Activated CD8-positive, alpha-beta T cell treated with anti-CD3 and anti-CD28 coated beads, Interleukin-2, amount 10 ng/mL, durations not matched to agents 7 days and 5 days (primary cell): ENCODE measurements around the gene TDRD3. TPM values are rescaled to one million over a fixed set of nuclear protein-coding genes. Genes with fewer than 3 reads are reported as not detected.

Experiments
- ATAC-seq: fragments of 150-1000 bp; cut with Tn5 transposase; one replicate; pipeline ENCODE4 v1.10.0; 2021; ENCODE audit warnings: moderate library complexity
- CTCF ChIA-PET: fragments of 350-600 bp; sonication (Branson Sonifier 250); formaldehyde crosslinking; loops from one replicate; lab custom pipeline; 2021; ENCODE audit warnings: antibody characterized with exemption; lab: Charles Lee
- POLR2A ChIA-PET: fragments of 350-600 bp; sonication (Branson Sonifier 250); formaldehyde crosslinking; loops from one replicate; lab custom pipeline; 2021; ENCODE audit warnings: antibody characterized with exemption; lab: Charles Lee
- DNase-seq: peaks from one replicate; pipeline ENCODE4 v3.0.0-alpha.2; 2020
- H3K27ac Mint-ChIP-seq: one replicate; pipeline ENCODE4 v1.8.0; 2021; ENCODE audit warnings: mild to moderate bottlenecking, mixed read lengths
- H3K27me3 Mint-ChIP-seq: one replicate; pipeline ENCODE4 v1.8.0; 2021; ENCODE audit warnings: low read depth, mixed read lengths
- H3K36me3 Mint-ChIP-seq: one replicate; pipeline ENCODE4 v1.8.0; 2021; ENCODE audit warnings: low read depth, mixed read lengths
- H3K4me1 Mint-ChIP-seq: one replicate; pipeline ENCODE4 v1.8.0; 2021; ENCODE audit warnings: low read depth, mixed read lengths
- H3K4me3 Mint-ChIP-seq: one replicate; pipeline ENCODE4 v1.8.0; 2021; ENCODE audit warnings: mild to moderate bottlenecking, mixed read lengths
- H3K9me3 Mint-ChIP-seq: one replicate; pipeline ENCODE4 v1.8.0; 2022; ENCODE audit warnings: mixed read lengths; ENCODE audit not compliant: insufficient read depth
- total RNA-seq, 2 experiments: library from RNA; stranded (reverse); gene quantifications; one replicate each; pipeline ENCODE4 v1.2.3, GENCODE V29; 2021

TDRD3 gene
- 10 to 100 TPM; 21.7 to 22.2 TPM for total RNA-seq

DNA sequence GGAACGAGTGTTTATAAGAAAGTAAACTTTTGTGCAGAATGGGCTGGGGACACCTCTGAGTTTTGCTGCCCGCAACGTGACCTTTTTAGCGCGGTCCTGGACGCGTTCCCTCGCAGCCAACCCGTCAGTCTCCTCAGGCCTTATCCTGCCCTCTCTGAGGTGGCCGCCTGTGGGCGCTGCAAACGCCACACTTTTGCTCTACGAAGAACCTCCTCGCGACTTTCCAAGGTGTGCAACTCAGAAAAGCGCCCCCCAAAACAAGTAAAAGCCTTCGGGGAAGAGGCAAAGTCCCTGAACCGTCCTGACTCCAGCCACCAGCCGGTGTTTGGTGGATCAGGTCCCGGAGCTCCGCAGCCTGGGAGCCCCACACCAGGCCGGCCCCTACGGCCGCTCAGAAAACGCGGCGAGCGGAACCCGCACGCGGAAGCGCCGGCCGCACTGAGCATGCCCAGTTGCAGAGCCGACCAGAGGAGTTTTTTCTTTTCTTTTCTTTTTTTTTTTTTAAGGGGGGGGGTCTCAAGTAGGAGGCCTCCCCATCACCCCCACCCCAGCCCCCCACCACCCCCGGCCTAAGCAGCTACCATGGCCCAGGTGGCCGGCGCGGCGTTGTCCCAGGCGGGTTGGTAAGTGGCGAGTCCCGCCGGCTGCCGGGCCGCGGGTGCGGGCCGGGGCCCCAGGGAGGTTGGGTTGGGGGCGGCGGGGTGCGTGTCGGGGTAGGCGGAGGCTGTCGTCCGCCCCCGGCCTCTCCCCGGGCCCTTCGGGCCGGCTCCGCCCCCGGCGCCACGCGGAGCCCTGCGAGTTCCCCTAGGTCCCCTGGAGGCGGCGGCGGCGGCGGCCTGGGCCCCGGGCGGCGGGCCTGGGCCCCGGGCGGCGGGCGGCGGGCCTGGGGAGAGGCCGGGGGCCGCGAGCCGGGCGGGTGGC lies at the start of gene TDRD3:
TSS of gene TDRD3 (plus strand) at position 438 of the 921 bp plus-strand sequence. CDS start at position 583, 145 bp downstream.
- Mint-ChIP-seq H3K36me3 (no peaks in the 10 kb centered on the region), H3K9me3 (no peaks in the 10 kb centered on the region), H3K4me1 (peaks cover 36% of the 10 kb centered on the region), H3K4me3 (peak within 1 kb of the TSS; percentile 89), H3K27ac (peak within 1 kb of the TSS; percentile 95), H3K27me3 (peaks cover 4% of the 10 kb centered on the region)
- peak; percentile 89 for DNase-seq
- CTCF ChIA-PET = interaction anchor here (1.1 to 1.5 kb wide), 6 partner anchors 10 to 56 kb away, joined by 3 to 8 read pairs (median 6); no protein-coding TSS in a partner anchor
- peak; percentile 76 for ATAC-seq
- POLR2A ChIA-PET = interaction anchor here (0.8 to 1.3 kb wide), 4 partner anchors 15 to 231 kb away, joined by 3 to 6 read pairs (median 4); no protein-coding TSS in a partner anchor

DNA sequence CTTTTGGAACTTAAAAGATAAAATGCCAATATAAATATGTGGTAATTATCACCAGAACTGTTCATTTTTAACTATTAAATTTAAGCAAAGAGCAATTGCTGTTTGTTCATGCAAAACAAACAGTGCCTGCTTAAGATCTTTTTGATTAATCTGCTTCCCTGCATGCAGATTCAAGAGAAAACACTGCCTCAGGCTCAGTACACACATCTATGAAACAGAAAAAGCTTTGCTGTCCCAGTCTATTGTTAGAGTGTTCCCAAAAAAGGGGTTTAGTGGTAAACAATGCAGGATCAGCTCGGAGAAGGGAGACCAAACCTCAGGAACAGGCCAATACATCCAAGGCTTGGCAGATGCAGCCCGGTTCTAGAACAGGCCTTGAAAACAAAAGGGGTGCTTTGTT lies 49.3 kb upstream of the TDRD3 start:
- Mint-ChIP-seq H3K36me3 (no peaks in the 10 kb centered on the region), H3K27ac (no peak overlapping the region), H3K9me3 (no peaks in the 10 kb centered on the region), H3K27me3 (peaks cover 4% of the 10 kb centered on the region), H3K4me3 (no peak overlapping the region), H3K4me1 (no peaks in the 10 kb centered on the region)
- DNase-seq = no peak
- POLR2A ChIA-PET = interaction anchor here (0.6 kb wide), 1 partner anchor 85 kb away, joined by 3 read pairs; no protein-coding TSS in a partner anchor
- ATAC-seq = no peak
- CTCF ChIA-PET = interaction anchor here (1.0 kb wide), 1 partner anchor 956 kb away, joined by 3 read pairs; no protein-coding TSS in a partner anchor

DNA sequence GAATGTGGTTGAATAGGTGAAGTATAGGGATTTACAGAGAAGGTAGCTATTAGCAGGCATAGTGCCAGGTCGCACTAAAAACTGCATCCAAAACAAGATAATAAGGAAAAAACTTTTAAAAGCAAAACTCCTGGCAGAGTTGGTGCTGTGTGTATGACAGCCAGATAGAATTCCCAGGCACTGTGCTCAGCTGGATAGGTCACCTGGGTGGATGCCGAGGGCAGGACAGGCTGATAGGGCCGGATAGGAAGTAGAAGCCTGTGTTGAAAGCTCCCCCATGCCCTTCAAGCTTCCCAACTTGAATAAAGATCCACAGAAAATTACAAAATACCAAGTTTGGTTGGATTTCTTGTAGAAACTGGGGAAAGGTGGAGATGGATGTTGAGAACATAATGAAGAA lies 48.9 kb upstream of the TDRD3 start:
- POLR2A ChIA-PET = interaction anchor here (0.6 kb wide), 1 partner anchor 85 kb away, joined by 3 read pairs; no protein-coding TSS in a partner anchor
- Mint-ChIP-seq H3K27me3 (peaks cover 4% of the 10 kb centered on the region), H3K36me3 (no peaks in the 10 kb centered on the region), H3K9me3 (no peaks in the 10 kb centered on the region), H3K4me3 (no peak overlapping the region), H3K4me1 (no peaks in the 10 kb centered on the region), H3K27ac (no peak overlapping the region)
- ATAC-seq (no peak), DNase-seq (no peak)
- CTCF ChIA-PET = interaction anchor here (1.0 kb wide), 1 partner anchor 956 kb away, joined by 3 read pairs; no protein-coding TSS in a partner anchor

DNA sequence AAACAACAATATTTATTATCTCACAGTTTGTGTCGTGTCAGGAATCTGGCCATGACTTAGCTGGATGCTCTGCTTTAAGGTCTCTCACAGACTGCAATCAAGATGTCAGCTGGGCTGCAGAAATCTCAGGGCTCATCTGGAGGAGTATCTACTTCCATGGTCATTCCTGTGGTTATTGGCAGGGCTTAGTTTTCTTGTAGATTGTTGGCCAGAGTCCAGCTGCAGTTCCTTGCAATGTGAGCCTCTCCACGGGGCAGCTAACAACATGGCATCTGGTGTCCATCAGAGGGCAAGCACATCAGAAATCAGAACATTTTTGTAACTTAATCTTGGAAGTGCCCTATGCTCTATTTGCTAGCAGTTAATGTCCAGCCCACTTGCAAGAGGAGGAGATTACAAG lies 45.7 kb upstream of the TDRD3 start:
- Mint-ChIP-seq H3K27me3 (peaks cover 11% of the 10 kb centered on the region), H3K4me1 (no peaks in the 10 kb centered on the region), H3K27ac (no peak overlapping the region), H3K9me3 (no peaks in the 10 kb centered on the region), H3K4me3 (no peak overlapping the region), H3K36me3 (no peaks in the 10 kb centered on the region)
- no peak for DNase-seq
- no peak for ATAC-seq
- CTCF ChIA-PET = no interaction called here
- POLR2A ChIA-PET = no interaction called here

DNA sequence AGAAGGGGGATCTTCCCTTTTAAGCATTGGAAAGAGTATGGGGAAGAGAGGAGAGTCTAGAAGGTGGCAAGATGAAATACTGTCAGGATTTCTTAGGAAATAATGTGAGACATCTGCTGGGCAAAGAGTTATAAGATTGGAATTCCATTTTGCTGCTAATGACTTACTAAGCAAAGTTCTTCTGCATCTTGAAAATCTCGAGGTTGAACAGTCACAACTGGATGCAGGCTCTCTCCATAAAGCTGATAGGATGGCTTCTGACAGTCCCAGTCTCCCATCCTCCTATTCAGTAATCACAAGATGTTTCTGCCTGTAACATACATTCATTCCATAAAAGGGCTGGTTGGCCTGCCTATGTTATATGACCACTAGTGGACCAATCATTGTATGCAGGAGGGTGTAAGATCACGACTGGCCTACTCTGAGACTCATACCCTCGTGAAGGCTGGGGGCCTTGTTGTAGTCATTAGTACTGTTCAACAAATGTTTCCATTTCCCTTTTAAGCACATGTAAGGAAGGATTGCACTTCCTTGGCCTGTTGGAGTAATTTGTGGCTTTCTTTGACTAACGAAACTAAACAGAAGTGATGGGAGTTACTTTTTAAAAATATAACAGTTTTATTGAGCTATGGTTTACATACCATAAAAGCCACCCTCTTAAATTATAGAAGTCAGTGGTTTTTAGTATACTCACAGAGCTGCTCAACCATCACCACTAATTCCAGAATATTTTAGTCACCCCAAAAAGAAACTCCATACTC lies 45.0 kb upstream of the TDRD3 start:
- CTCF ChIA-PET = no interaction called here
- peaks cover 11% of the 10 kb centered on the region for H3K27me3 Mint-ChIP-seq
- no peak for ATAC-seq
- no peak for DNase-seq
- no peak overlapping the region for H3K27ac Mint-ChIP-seq
- H3K4me3 Mint-ChIP-seq = no peak overlapping the region
- POLR2A ChIA-PET = no interaction called here
- no peaks in the 10 kb centered on the region for H3K9me3 Mint-ChIP-seq
- H3K4me1 Mint-ChIP-seq = no peaks in the 10 kb centered on the region
- no peaks in the 10 kb centered on the region for H3K36me3 Mint-ChIP-seq

DNA sequence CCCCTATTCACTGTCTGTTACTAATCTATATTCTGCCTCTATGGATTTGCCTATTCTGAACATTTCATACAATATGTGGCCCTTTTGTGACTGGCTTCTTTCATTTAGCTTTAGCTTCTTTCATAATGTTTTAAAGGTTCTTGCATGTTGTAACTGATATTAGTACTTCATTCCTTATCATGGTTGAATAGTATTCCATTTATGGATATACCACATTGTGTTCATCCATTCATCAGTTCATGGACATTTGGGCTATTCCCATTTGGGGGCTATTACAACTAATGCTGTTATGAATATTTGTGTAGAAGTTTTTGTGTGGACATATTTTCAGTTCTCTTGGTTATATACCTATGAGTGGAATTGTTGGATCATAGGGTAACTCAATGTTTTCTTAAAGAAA lies 44.4 kb upstream of the TDRD3 start:
- peaks cover 11% of the 10 kb centered on the region for H3K27me3 Mint-ChIP-seq
- ChIA-PET CTCF (no interaction called here), POLR2A (no interaction called here)
- H3K36me3 Mint-ChIP-seq = no peaks in the 10 kb centered on the region
- ATAC-seq (no peak), DNase-seq (no peak)
- no peak overlapping the region for H3K27ac Mint-ChIP-seq
- H3K4me3 Mint-ChIP-seq = no peak overlapping the region
- H3K9me3 Mint-ChIP-seq = no peaks in the 10 kb centered on the region
- H3K4me1 Mint-ChIP-seq = no peaks in the 10 kb centered on the region

DNA sequence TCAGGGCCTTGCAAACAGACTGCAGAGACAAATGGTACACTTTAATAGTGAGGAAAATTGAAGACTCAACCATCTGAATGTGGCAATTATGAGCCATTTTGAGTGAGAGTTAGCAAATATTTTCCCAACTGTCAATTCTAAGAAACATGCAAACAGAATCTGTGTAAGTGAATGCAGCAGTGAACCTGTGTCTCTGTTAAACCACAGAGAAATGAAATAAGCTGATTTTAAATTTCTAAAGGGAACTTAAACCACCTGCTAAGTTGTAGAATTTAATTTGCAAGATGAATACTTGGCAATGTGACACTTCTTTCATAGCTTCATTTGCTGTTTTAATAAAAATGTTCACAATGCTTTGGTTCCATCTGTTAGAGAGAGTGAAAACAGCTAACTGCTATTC lies 42.0 kb upstream of the TDRD3 start:
- Mint-ChIP-seq H3K27me3 (peaks cover 9% of the 10 kb centered on the region), H3K36me3 (no peaks in the 10 kb centered on the region), H3K27ac (no peak overlapping the region), H3K4me1 (no peaks in the 10 kb centered on the region), H3K9me3 (no peaks in the 10 kb centered on the region), H3K4me3 (no peak overlapping the region)
- DNase-seq (no peak), ATAC-seq (no peak)
- ChIA-PET POLR2A (no interaction called here), CTCF (no interaction called here)

DNA sequence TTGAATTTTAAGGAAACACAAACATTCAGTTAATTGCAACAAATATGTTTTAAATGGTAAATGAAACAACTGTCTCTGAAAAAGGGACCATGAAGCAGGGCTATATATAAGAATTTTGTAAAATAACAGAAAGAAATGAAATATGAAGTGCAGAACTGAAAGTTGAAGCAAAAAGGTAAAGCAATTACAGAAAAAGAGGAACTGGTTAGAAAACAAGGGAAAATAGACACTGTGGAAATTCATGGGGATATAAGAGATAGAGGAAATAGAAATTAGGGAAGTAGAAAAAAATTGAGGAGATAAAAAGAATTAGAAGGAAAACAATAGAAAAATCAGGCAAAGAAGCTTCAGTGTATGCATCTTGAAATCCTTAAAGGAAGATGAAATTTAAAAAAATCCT lies 40.0 kb upstream of the TDRD3 start:
- H3K27ac Mint-ChIP-seq = no peak overlapping the region

DNA sequence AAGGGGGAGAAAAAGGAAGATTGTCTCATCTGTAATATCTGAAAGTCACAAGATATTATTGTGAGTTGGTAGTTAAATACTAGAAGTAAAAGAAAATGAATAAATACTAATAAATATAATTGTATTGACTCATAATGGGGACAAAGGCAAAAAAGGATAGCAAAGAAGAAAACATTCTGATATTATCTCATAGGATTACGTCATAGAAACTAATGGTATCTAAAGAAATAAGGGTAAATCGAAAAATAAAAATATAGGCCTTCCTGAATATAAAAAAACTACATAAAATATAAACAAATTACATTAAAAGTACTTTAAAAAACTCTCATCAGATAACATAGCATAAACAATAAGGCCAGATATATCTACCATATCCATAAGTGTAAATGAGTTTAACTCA lies 38.6 kb upstream of the TDRD3 start:
- DNase-seq (no peak), ATAC-seq (no peak)
- ChIA-PET CTCF (no interaction called here), POLR2A (no interaction called here)
- H3K9me3 Mint-ChIP-seq = no peaks in the 10 kb centered on the region
- no peak overlapping the region for H3K27ac Mint-ChIP-seq
- H3K4me1 Mint-ChIP-seq = no peaks in the 10 kb centered on the region
- no peaks in the 10 kb centered on the region for H3K36me3 Mint-ChIP-seq
- H3K27me3 Mint-ChIP-seq = peaks cover 11% of the 10 kb centered on the region
- no peak overlapping the region for H3K4me3 Mint-ChIP-seq

More for the DNA sequence above, 40.0 kb upstream of the TDRD3 start:
- DNase-seq (no peak), ATAC-seq (no peak)
- Mint-ChIP-seq H3K4me3 (no peak overlapping the region), H3K36me3 (no peaks in the 10 kb centered on the region), H3K4me1 (no peaks in the 10 kb centered on the region), H3K9me3 (no peaks in the 10 kb centered on the region), H3K27me3 (peaks cover 9% of the 10 kb centered on the region)
- ChIA-PET CTCF (no interaction called here), POLR2A (no interaction called here)

DNA sequence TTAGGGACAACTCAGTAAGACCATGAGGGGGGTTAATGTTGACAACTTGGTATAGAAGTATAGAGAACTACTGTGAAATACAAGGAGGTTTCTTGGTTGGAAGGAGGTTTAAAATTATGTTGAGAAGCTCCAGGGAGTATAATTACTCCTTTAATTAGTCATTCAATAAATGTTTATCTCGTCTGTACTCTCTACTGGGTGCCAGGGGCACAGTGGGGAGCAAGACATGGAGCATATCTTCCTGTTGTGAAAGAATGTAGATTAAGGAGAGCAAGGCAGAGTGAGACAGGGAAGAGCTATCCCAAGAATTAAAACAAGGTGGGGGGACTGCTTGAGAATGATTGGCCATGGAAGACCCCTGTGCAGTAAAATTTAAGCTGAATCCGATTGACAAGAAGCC lies 33.7 kb upstream of the TDRD3 start:
- peaks cover 14% of the 10 kb centered on the region for H3K27me3 Mint-ChIP-seq
- POLR2A ChIA-PET = no interaction called here
- ATAC-seq (no peak), DNase-seq (no peak)
- H3K27ac Mint-ChIP-seq = no peak overlapping the region
- H3K4me1 Mint-ChIP-seq = no peaks in the 10 kb centered on the region
- CTCF ChIA-PET = no interaction called here
- no peaks in the 10 kb centered on the region for H3K36me3 Mint-ChIP-seq
- no peaks in the 10 kb centered on the region for H3K9me3 Mint-ChIP-seq
- no peak overlapping the region for H3K4me3 Mint-ChIP-seq

DNA sequence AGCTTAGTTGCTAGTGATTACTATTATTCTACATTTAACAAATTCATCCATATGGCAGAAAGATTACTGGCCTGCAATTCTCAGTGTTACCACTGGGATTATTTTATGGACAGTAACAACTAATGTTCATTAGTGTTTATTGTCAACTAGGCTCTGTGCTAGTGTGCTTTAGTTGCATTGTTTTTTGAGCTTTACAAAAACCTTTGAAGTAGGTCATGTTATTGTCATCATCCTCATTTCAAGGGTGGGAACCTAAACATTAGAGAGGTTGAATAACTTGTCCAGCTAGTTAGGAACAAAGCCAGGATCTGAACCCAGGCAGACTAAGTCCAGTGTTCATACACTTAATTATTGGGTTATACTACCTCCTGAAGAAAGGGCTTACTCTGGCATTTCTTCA lies 27.8 kb upstream of the TDRD3 start:
- ChIA-PET CTCF (interaction anchor here (0.7 to 1.2 kb wide), 6 partner anchors 11 to 975 kb away, joined by 3 to 6 read pairs (median 3); no protein-coding TSS in a partner anchor), POLR2A (no interaction called here)
- Mint-ChIP-seq H3K4me3 (no peak overlapping the region), H3K27me3 (peaks cover 9% of the 10 kb centered on the region), H3K4me1 (no peaks in the 10 kb centered on the region), H3K36me3 (no peaks in the 10 kb centered on the region), H3K27ac (no peak overlapping the region), H3K9me3 (no peaks in the 10 kb centered on the region)
- no peak for DNase-seq
- ATAC-seq = no peak
